ENCODE data around the gene ATP6V0D1. TPM values are rescaled to one million over a fixed set of nuclear protein-coding genes. Genes with fewer than 3 reads are reported as not detected.

ATP6V0D1 gene
- total RNA-seq, 1 donor from 2014 or later: 158 TPM

DNA sequence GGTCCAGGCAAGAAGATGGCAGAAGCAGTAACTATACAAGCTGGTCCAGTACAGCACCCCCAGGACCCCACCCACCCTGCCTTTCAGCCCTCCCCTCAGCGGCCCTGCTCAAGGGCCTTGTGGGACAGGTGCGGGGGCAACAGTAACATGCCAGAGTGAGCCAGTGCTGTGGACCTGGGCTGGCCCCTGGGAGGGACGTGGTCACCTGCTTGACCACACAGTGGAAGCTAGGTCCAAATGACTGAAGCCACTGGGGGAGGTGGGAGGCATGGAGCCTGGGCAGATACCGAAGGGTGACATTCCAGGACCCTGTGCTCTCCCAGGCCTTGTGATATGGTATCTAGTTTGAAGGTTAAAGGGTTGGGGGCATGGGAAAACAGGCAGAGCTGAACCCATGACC lies 17.3 kb downstream of the ATP6V0D1 start:
- no peak for DNase-seq (ENCODE audit: extremely low read depth, low read depth, low spot score)

DNA sequence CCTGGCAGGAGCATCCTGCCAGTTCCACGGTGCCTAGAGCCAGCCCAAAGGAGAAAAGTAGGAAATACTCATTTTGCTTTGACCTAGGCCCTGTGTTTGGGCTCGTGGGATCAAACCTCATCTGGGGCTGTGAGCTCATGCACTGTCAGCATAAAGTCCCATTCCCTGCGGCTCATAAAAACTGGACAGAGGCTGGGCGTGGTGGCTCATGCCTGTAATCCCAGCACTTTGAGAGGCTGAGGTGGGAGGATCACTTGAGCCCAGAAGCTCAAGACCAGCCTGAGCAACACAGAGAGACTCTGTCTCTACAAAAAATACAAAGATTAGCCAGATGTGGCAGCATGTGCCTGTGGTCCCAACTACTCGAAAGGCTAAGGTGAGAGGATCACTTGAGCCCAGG lies 17.9 kb downstream of the ATP6V0D1 start:
- DNase-seq (ENCODE audit: extremely low read depth, low read depth, low spot score): no peak

DNA sequence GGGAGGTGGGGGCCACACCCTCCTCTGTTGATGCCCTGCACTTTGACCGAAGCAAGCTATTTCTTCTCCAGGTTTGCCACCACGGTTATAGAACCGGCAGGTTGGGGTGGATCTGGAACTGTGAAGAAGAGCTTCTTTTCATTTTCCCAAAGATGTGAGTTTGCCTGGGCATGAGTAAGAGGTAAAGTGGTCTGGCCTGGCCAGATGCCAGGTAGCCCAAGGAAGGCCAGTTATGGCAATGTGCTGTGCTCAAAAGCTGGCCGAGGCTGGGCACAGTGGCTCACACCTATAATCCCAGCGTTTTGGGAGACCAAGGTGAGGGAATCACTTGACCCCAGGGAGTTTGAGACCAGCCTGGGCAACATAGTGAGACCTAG lies 18.7 kb downstream of the ATP6V0D1 start:
- no peak for DNase-seq (ENCODE audit: extremely low read depth, low read depth, low spot score)

DNA sequence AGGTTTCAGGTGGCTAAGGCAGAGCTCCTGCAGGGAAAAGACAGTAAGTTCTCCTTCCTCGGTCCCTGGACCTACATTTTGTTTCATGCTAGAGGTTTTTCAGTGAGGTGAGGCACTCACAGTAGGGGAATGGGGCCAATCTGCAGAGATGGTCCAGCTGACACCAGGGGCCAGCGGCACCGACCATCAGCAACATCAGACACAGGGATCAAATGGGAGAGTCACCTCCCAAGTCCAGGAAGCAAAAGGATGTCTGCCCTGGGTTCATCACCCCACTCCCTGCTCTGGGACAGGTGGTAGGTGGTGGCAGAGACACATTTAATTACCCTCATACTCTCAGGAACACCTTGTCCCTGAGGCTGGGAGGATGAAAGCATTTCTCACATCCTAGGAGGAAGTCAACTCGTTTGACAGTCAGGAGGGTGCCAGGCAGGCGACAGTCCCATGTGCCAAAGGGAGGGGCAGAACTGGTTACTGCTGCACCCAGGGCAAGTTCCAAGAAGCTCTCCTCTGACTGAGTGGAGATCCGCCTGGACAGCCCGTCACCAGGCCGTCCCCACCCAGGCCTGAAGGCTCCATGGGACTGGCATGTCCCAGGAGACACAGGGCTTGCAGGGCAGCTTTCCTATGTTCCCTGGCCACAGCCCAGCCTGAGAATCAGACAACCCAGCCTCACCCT lies 19.2 kb downstream of the ATP6V0D1 start:
- no peak for DNase-seq (ENCODE audit: extremely low read depth, low read depth, low spot score)

DNA sequence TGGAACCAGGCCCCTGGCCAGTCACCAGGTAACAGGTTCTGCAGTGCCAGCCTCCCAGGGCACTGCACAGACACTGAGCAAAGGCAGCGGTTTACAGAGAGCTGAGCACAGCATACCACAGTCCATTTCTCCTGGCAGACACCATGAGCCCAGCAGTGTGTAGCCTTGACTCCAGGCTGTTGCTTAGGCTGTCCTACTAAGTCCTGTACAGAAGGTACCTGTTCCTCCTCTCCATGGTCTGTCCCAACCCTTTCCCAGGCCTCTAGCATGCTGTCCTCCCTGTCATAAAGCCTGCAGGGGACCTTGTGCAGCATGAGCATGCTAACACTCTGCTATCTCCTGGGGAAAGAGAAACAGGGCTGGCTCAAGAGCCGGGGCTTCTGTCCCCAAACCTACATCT lies 20.0 kb downstream of the ATP6V0D1 start:
- DNase-seq (ENCODE audit: extremely low read depth, low read depth, low spot score): no peak

DNA sequence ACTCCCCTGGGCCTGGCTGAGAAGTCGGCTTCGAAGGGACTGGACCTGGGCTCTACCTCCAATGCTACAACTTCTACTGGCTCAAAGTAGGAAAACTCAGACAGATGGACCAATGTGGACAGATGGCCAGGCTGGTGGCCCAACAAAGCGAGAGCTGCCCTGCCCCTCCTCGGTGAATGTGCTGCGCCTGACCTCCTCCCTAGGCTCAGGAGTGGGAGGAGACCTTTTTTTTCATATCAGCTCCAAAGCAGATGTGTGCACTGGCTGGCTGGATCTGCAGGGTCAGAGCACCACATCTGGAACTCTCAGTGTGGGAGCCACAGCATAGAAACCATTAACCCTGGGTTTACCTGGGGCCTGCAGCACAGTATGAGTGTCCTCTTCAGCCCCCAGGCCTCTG lies 20.8 kb downstream of the ATP6V0D1 start:
- no peak for DNase-seq (ENCODE audit: extremely low read depth, low read depth, low spot score)

DNA sequence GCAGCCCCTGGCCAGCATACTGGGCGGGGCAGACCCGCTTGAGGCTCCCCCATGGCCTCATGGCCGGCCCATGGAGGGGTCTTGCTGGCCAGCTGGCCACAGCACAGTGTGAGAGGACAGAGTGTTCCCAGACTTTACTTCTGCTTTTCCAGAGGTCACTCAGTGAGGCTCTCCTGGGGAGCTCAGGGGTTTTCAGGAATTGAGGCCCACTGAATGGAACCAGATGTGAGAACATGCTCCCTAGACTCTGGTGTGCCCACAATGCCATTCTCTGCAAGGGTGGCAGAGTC lies 21.2 kb downstream of the ATP6V0D1 start:
- DNase-seq (ENCODE audit: extremely low read depth, low read depth, low spot score): no peak

DNA sequence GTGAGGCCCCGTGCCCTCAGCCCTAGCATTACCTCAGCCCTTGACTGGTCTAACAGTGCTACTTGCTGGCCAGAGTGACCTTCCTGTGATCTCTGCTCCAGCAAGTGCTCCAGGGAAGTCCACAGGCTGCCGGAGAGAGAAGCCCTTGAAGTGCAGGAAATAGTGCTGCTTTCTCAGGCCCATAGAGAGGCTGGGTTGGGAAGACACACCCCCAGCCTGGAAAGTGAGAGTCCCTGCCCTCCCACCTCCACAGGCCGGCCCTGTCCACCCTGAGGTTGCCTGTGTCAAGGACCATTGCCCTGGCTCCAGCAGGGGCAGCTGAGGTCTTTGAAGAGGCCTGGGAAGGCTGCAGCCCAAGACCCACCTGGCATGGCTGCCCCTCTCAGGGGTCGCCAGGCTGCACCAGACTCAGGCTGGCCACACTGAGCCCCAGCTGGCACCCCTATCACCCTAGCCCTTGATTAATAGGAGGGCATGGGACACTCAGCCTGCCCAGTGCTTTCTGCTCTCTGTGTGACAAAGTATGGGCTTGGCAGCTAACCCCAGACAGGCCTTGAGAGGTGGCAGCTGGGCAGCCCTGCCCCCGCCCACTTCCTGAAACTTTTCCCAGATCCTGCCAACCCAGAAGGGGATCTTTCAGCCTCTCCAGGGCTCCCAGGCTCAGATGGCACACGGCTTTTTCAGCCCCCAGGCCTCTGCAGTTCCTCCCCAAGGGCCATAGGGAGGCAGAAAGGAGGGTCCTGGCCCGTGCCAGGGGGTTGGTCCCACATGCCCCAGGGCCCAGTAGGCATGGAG lies 21.7 kb downstream of the ATP6V0D1 start:
- DNase-seq (ENCODE audit: extremely low read depth, low read depth, low spot score): no peak

DNA sequence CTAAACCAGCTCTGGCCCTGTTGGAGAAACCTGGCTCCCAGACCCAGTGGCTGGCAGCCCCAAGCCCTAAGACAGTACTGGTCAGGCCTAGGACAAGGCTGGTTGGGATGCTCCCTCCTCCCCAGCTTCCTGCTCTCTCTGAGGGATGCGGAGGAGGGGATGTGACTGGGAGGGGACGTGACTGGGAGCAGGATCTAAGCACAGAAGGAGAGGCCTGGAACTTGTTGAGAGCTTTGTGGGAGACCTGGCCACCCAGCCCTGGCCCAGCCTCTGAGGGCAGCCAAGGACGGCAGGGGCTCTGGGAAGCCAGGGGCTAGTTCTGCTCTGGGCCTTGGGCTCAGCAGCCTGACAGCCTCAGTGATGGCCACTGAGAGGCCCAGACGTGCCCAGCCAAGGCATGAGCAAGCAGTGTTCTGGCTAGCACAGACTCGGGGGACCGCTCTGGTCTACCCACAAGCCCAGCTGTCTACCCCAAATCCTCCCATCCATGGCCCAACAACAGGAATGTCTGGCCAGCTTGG lies 22.8 kb downstream of the ATP6V0D1 start:
- DNase-seq (ENCODE audit: extremely low read depth, low read depth, low spot score): no peak

DNA sequence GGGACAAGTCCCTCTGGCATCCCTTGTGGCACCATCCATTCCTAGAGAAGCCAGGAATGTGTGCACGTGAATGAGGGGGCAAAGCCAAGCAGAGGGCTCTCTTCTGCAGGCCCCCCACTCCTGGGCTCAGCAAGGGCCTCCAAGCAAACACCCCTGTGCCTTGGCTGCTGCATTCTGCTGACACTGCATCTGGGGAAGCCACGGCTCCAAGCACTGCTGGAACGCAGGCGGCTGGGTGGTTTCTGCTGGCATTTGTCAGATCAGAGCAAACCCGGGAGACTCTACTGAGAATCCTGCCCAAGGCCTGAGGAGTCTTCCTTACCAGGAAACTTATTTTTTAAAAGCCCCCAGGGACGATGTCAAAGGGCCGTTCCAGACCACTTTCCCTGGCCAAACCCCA lies 23.3 kb downstream of the ATP6V0D1 start:
- no peak for DNase-seq (ENCODE audit: extremely low read depth, low read depth, low spot score)

DNA sequence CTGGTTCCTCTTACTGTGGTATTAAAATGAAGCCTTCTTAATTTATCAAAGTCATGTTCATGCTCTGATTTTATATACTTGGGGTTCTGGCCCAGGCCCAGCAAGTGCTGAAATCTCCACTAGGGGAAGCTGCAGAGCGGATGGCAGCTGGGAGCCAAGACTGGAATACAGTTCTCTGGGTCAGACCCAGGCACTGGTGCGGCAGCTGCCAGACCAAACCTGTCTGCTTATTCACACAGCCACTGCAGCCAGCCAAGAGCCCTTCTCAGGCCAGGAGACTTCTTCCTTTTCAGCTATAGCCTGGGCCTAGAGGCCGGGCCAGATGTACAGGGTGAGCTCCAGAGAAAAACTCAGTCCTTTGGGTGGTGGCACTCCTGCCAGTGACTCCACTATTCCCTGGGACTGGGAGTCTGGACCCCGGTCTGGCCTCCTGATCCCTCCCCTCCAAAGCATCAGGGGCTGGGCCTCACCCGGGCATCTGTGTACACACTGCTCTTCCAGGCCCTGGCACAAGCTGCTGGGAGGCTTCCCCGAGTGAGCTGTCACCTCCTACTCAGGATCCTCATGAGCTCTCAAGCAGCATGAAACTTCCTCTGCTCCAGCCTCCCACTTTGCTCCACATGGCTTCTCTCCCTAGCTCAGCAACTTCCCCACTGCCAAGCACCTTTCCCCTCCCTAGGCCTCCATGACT lies 24.4 kb downstream of the ATP6V0D1 start:
- DNase-seq (ENCODE audit: extremely low read depth, low read depth, low spot score): no peak

DNA sequence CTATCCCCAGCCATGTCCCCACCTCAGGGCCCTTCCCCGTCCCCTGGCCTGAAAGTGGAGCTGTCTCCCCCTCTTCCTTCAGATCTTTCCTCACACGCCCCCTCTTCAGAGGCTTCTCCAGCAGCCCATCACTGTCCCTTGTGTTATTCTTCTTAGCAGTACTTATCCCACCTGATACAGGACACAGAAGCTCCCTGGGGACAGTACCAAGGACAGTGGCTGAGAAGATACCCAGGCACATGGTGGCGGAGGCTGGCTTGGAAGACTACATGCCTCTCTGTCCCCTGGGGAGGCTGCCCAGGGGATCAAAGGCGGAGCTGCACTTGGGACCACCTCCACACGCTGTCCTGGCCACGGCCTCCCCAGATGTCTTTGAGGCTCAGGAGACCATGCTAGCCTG lies 26.1 kb downstream of the ATP6V0D1 start:
- DNase-seq (ENCODE audit: extremely low read depth, low read depth, low spot score): no peak

DNA sequence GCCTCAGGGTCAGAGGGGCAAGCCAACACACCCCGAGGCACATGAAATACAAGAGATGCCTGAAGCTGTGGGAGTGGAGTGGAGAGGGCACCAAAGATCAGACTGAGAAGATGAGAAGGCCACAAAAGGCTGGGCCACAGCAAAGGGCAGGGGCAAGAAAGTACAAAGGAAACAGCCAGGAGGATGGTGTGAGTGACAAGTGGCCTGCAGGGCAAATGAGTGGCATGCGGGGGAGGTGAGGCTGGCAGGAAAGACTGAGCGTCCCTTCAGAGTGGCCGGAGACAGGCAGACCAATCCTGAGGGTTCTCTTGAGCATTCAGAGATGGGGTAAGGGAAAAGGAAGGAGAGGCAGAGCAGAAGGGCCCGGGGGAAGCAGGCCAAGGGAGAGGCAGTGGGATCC lies 26.9 kb downstream of the ATP6V0D1 start:
- no peak for DNase-seq (ENCODE audit: extremely low read depth, low read depth, low spot score)

DNA sequence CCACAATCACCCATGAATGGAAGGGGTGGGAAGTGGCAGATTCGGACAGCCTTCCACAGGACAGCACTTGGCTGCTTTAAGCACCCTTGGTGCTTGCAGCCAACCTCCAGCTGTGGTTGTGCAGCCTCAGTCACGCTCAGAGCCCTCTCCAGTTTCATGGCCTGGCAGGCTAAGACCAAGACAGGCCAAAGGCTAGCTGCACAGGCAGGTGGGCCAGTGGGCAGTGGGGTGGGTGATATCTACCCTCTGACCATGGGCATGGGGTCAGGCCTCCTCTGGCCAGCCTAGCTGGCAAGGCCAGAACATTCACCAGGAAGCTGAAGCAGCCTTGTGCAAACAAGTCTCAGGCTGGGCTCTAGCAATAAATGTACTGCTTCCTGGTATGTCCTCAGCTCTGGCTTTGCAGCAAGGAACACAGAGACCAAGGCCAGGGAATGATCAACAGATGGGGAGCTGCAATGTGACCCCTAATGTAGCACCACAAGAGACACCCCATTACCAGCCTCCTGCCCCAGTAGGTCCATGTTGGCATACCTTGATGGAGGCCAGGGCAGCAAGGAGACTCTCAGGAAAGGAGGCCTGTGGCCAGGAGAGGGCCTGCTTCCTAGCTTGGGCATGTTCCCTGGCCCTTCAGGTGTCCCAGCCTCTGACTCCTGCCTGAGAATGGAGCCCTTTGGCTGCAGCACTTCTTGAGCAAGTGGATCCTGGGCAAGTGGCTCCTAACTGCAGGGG lies 29.1 kb downstream of the ATP6V0D1 start:
- no peak for DNase-seq (ENCODE audit: extremely low read depth, low read depth, low spot score)

DNA sequence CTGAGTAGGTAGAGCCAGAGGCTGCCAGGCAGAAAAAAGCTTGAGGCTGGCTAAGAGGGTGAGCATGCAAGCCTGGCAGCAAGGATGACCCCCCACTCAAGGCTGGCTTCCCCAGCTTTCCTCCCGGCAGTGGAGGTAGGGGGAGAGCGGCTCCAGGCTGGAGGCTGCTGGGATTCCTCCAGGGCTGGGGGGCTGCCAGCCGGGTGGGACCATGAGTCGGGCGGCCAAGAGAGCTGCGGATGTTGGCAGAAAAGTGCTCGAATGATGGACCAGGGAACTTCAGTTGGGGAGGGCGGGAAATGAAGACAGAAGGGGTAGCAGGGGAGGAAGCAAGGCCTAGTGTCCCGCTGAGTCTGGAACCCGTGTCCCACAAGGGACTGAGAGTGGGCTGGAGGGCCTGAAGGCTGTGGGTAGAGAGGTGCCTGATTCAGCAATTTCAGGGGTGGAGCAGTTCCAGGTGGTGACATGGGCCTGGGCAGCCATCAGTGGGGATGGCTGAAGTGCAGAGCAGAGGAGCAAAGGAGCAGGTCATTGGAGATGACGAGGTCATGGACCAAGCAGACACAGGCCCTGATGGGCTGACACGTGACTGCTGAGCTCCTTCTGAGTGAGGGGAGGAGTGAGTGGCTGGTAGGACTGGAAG lies 29.8 kb downstream of the ATP6V0D1 start:
- DNase-seq (ENCODE audit: extremely low read depth, low read depth, low spot score): no peak

DNA sequence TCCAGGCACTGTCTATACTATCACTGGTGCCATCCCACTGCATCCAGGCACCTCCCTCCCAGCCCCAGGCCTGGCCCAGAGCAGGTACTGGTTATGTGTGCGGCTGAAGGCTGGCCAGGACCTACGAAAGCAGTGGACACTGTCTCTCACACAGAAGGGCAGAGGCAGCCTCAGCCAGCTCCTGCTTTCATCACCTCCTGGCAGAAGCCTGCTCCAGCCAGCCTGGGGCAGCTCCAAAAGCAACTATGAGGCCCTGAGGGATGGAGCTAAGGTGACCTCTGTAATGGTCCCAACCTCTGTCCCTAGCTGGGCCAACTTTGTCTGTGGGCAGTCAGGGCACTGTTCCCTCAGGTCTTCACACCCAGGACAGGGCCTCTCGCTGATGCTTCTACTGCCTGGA lies 31.2 kb downstream of the ATP6V0D1 start:
- DNase-seq (ENCODE audit: extremely low read depth, low read depth, low spot score): no peak

DNA sequence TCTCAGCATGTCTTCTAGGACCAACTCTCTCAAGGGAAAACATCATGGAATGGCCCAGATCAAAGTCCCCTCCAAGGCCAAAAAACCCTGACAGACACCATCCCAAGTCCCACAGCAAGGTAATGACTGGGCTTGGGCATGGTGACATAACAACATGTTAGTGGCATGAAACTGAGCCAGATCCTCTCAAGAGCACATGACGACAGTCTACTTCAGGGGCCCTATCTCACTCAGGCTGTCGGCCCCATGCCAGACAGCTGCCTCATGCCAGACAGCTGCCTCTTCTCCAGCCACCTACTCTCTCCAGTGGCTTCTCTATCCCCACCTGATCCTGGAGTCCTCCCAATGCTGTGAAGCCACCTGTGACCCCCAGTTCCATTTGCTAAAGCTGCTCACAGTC lies 31.6 kb downstream of the ATP6V0D1 start:
- DNase-seq (ENCODE audit: extremely low read depth, low read depth, low spot score): no peak

DNA sequence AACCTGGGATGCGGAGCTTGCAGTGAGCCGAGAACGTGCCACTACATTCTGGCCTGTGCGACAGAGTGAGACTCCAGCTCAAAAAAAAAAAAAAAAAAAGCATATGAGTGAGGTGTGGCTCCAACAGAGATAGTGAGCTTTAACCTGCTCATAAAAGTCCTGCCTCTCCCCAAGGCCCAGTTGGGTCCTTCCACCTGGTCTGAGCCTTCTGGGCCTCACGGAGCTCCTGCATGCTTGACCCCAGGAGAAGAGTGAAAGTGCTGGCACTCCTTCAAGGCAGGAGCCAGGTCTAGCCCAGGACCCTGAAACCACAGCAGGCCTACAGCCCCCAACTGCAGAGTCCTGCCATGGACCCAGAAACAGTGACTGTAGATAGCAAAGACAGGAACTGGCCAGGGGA lies 32.4 kb downstream of the ATP6V0D1 start:
- DNase-seq (ENCODE audit: extremely low read depth, low read depth, low spot score): no peak

DNA sequence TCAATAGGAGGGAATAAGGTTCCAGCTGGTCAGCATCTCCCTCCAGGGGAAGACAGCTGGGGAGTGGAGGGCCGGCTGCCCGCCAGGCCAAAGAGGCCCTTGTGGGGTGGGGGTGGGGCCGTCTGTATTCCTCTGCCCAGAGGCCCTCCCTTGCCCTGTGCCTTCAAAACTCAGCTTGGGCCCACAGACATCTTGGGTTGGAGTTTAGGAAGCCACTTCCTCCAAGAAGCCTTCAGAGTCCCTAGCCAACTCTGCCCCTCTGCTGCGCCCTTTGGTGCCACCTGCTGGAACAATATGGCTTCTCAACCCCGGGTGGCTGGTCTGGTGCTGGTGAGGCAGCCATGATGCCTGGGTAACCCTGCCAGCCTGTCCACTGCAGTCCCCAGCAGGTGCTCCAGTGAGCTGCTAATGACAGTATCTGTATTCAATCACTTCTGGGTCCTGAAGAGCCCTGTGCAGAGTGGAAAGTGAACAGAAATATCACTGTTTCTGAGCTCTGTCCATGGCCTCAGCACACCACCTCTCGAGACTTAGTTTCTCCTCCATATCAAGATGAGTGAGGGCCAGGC lies 33.4 kb downstream of the ATP6V0D1 start:
- no peak for DNase-seq (ENCODE audit: extremely low read depth, low read depth, low spot score)

DNA sequence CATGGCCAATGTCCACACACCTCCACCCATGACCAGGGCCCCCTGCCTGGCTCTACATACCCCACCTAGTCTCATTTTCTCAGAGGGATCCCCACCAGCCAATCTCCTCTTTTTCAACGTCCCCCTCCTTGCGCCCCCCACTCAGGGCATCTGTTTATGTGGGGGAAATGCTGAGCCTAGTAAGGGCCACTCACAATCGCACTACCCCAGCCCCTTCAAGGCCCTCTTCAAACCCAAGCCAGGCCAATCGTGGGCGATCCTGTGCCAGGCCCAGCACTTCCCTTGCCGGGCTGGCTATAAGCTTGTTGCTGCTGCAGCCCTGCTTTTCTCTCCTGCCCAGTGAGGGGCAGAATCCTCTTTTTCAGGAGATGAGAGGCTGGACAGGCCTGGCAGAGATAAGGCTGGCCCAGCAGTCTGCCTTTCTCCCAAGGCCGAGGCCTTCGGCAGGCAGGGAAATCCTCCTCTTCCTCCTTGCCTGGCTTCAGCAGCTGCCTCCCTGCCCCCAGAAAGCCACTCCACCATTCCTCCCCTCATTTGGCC lies 33.9 kb downstream of the ATP6V0D1 start:
- DNase-seq (ENCODE audit: extremely low read depth, low read depth, low spot score): no peak
